Fibroblast of upper back skin (primary cell): Measurements from ENCODE around the gene CNMD.

Experiments
- DNase-seq: peaks from one replicate; pipeline ENCODE4 v3.0.0-alpha.2; 2013

The CNMD gene

DNA sequence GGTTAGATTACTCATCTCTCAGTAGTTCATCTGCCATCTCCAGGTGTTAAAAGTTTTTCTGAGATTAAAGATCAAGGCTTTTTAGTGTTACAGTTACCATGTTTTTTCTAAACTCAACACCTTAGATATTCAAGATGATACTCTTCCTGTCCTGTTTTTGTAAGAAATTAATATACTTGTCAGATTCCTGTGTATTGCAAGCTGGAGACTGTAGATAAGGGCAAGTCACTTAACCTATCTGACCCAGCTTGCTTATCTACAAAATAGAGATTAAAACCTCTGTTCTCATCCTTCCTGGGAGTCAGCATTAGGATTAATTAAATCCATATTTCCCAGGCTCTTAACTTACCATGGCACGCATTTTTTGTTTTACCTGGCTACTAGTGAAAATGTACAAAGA lies 61.8 kb downstream of the CNMD start:
- no peak for DNase-seq

DNA sequence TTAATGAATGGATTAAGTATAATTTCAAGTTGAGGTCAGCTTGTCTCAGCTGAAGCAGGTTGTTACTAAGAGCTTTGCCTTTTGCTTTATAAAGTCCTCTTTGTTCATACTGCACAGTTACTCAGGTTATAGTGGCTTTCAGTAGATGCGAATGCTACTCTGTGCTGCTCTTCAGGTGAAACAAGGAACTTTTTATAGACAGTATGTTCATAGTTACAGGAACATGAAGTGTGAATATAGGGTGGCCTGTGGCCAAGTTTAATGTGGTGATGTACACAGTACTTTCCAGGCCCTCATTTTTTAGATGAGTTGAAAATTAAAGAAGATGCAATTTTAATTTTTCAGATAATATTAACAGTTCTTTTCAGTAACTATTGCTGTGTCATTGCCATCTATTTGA lies 66.2 kb downstream of the CNMD start:
- DNase-seq, result no peak

DNA sequence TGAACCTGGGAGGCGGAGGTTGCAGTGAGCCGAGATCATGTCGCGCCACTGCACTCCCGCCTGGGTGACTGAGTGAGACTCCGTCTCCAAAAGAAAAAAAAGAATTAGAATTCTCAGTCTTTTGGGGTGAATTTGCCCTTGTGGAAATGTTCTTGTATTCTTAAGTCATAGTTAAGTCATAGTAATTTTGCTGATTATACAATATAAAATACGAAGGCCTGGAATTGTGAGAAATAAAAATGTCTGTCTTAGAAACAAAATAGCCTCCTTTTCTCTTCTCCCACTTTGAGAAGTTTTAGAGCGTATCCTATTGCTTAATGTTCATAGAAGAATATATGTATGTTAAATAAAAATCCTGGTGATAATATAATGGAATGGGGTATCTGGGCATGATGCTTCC lies 68.9 kb downstream of the CNMD start:
- DNase-seq, result no peak

DNA sequence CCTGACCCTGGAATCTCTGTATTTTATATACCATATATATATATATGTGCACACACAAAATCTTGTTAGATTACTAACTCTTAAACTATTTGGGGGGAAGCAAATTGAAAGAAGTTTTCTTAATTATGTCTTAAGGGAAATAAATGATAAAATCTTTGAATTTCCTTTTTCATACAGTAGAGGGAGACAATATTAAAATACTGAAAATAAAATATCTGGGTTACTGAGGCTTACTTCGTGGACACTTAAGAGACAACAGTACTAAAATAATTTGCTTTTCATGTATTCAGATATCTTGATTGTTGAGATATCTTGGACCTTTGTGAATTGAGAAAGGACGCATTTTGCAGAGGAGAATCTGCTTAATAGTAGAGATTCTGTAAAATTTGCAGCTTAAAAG lies 69.9 kb downstream of the CNMD start:
- DNase-seq, result no peak

DNA sequence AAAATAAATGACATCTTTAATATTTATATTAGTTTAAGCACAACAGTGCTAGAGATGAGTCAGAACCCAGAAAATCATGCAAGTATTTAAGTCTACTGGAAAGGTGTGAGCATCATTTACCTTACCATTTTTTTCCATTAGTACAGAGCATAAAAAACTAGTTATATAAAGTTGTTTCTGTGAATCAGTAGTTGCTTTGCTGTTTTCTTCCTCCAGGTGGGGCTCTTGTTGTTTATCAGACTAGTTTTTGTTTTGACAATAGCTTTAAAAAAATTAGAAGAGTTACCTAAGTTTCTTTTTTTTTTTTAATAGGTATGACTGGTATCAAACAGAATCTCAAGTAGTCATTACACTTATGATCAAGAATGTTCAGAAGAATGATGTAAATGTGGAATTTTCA lies 74.3 kb downstream of the CNMD start:
- DNase-seq, result peak; percentile 11

DNA sequence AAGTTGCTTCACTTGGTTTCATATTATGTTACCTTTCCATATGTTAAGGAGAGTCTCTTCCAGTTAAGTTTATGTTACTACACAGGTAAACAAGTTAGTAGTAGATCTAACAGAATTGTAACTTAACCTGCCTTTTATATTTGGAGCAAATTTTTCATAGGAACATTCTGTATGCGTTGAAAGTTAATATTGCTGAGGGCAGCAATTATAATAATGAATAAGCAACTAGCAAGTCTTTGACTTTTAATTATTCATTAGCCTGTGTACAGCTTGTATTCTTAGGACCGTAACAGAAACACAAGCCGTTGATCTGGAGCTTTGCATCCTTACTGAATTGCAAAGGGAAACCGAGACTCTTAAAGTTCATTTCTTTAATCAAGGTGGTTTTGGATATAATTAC lies 75.3 kb downstream of the CNMD start:
- DNase-seq, result no peak

DNA sequence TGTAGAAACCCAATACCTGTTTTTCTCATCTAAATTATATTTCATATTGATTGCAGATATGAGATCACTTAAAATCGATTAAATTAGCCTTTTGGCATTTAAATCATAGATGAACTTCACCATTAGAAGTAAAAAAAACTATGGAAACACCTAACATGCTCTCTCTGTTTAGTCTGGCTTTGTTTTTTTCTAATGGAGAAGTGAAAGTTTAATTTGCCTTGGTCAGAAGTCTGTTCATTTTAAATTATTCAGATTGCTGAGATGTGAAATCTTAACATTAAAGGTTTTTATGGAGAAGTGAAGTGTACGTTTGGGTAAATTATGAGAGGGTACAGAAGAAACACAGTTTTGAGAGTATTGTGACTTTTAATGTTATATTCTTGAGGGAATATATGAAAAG lies 80.3 kb downstream of the CNMD start:
- DNase-seq, result no peak
